Inflammatory macrophage treated with lipopolysaccharide for 1 hour (primary cell): Measurements from ENCODE around the gene TRPM5.
A peak's percentile ranks its signal among the peaks of the same experiment; 100 is the strongest.

ENCODE experiments used
- DNase-seq, 2 donors: peaks; one replicate each; pipeline ENCODE4 v3.0.0-alpha.2; 2020 to 2022

Gene TRPM5

DNA sequence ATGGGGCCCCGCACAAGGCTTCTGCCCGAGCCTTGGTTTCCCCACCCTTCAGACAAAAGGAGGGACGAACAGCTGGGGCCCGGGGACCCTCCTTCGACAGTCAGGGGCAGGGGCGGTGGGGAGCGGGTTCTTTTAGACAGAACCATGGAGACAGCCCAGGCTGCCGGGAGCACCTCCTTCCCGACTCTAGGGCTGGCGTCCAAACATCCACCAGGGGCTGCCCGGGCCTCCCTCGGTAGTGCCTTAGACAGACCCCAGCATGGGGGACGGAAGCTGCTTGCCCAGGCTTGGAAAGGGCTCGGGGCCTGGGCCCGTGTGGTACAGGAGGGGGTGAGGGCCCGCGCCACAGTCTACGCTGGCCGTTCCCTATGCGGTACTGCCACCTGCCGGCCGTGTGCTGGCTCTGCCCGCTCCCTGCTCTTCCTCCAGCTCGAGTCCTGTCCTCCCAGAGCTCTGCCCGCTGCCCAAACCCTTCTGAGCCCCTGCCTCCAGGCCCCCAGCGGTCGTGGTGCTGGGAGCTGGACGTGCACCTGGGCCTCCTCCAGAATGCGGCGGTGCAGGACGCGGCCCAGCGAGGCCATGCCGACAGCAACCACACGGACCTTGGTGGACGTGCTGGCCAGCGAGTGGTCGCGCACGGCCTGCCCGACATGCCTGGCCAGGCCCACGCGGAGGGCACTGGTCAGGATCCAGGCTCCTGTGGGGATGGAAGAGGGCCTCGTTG is 23.6 kb downstream of the TRPM5 start:
- DNase-seq: peak; percentile 51 to 86

DNA sequence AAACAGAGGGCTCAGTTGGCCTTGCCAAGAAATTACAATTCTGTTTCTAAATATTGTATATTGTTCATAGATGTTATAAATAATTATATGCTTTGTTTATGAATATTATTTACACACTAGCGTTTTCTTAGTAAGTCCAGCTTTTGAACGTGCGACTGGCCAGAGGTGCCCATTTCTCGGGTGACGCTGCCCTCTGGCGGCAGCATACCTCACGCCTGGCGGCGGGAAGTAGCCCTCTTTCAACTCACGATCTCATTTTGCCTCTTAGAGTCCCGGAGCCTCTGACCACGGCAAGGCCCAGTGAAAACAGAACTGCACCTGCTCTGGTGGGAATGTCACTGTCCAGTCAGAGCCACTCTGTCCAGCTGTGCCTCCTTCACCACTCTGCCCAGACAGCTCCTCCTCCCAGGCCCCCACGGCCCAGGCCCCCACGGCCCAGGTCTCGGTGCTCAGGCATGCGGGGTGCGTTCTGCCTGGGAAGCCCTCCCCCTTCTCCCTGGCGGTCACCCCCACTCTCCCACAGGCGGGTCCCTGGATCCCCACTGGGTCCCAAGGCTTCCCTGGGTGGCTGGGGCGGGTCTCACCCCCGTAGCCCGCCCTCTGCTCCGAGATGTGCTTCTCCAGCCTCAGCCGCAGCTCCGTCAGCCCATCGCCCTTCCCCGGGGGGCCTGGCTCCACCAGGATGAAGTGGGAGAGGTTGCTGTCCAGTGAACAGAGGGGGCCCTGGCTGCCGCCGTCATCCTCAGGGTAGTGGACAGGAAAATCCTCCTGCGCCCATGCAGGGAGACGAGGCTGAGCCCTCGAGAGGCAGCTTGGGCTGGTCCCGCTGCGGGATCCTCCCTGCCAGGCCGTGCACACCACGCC is 24.4 kb downstream of the TRPM5 start:
- peak; percentile 61 to 87 for DNase-seq

DNA sequence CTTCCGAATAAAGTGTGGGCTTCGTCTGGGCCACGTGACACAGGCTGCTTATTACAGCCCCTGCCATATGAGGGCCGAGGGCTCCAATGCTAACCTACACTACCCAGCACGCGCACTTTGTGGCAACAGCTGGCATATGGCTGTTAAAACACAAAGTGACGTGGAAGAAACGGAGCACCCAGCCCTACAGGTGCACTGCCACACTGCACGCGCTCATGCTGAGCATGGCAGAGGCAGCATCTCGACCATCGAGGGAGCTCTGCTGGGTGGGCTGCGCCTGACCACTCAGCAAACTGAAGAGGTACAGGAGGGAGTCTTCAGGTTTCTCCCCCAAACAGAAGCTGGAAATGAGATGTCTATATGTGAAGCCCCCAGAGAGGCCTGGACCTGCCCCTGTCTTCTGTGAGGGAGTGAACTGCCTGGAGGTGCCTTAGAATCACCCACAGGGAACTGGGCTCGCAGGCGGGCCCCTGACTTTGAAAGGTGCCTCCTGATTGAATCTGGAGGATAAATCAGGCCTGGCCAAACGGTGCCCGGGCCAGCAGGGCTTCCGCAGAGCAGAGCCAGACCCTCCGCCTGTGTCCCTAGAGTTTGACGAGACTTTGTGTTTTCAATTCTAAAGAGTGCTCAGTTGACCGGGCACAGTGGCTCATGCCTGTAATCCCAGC is 25.5 kb downstream of the TRPM5 start:
- DNase-seq: no peak

DNA sequence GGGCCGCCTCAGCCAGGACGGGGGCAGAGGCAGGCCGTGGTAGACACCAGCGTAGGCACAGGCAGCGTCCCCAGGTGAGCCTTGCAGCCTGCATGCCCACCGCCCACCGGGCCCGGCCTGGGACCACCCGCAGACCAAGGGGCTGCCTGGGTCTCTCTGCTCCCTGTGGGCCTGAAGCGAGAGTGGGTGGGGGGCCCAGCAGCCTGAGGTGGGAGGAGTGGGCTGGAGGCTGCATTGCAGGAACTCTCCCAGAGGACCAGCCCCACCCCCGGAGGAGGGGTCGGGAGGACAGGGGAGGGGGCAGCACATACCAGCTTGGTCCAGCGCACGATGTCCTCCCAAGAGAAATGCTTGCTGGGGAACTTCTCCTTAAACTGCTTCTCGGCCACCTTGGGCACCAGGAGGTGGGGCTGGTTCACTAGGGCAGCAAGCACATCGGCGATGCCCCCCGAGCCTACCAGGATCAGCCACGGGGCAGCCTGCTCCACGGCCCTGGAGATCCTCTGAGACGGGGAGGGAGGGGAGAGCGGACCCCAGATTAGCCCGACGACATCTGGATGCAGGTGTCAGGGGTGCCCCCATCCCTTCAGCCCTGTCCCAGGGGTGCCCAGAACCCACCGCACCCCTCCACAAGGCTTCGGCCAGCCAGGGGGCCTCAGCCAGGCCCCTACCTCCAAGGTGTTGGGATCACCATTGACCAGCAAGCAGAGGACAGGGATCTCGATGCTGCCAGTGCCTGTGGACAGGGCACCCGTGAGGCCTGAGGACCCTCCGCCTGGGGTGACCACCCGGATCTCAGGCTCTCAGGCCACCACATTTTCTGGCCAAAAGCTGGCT is 26.2 kb downstream of the TRPM5 start:
- no peak for DNase-seq

DNA sequence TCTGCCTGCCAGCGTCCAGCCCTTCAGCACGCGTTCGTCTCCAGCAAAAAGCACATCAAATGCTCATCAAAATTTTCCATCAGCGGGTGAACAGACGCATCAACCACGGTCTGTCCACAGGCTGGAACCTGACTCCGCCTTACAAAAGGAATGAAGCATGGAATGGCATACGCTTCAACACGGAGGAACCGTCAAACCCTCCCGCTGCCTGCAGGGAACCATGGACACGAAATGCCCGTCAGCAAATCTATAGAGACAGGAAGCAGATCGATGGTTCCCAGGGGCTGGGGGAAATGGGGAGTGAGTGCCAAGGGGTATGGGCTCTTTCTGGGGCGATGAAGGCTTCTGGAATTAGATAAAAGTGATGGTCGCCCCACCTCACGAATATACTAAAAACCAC is 27.5 kb downstream of the TRPM5 start:
- DNase-seq: no peak

DNA sequence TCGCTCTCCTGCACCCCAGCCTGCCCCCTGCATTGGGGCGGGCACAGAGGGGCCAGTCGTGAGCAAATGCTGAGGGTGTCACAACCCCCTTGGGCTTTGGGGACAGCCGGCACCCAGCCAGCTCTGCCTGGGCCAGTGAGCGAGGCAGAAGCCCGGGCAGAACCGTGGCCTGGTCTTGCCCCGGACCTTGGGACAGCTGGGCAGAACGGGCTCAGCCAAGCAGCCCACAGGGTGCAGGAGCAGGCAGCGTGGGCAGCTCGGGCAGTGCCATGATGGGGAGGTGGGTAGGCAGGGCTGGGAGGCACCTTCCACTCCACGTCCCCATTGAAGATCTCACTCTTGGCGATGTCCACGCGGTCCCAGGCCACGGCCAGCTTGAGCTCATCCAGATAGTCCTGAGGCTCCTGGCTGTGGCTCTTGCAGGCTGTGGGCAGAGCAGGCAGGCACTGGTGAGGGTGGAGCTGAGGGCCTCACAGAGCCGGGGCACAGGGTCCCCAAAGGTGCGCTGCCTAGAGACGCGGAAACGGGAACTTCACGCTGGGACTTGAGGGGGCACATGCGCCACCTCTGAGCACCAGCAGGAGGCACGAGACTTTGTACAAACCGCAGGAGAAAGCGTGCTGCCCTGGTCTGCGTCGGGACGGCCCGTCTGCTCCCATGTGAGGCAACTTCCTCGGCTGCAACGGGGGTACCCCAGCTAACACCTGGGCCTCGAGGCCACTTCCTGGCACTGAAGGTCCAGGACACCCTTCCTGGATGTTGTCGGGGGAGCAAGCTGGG is 28.5 kb downstream of the TRPM5 start:
- DNase-seq: no peak

DNA sequence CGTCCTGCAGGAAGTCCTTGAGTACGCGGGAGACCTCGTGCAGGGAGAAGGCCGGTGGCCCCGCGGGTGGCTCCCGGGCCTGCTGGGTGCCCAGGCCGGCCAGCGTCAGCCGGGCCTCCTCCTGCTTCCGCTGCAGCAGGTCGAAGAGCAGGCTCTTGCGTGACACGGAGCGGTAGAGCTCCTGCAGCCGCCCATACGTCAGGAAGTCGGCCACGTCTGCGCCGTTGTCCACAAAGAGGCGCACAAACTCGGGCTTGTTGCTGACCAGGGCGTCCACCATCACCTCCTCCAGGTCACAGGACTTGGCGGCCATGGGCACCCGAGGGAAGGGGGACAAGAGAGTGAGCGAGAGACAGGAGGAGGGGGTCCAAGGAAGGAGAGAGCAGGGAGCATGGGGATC is 29.1 kb downstream of the TRPM5 start:
- DNase-seq: no peak

DNA sequence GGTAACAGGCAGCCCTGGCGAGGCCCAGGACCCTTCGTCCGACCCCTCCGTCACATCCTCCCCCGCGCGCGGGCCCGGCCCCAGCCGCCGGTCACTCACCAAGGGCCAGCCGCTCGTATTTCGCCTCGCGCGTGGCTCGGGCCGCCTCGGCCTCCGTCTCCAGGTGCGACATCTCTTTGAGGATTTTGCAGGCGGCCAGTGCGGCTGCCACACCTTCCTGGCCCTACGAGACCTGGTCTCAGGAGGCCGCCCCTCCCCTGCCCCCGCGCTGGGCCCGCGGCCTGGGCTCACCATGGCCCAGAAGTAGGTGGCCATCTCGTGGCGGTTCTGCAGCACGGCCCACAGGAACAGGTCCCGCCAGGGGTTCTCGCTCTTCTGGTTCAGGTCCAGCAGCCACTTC is 29.7 kb downstream of the TRPM5 start:
- no peak for DNase-seq

DNA sequence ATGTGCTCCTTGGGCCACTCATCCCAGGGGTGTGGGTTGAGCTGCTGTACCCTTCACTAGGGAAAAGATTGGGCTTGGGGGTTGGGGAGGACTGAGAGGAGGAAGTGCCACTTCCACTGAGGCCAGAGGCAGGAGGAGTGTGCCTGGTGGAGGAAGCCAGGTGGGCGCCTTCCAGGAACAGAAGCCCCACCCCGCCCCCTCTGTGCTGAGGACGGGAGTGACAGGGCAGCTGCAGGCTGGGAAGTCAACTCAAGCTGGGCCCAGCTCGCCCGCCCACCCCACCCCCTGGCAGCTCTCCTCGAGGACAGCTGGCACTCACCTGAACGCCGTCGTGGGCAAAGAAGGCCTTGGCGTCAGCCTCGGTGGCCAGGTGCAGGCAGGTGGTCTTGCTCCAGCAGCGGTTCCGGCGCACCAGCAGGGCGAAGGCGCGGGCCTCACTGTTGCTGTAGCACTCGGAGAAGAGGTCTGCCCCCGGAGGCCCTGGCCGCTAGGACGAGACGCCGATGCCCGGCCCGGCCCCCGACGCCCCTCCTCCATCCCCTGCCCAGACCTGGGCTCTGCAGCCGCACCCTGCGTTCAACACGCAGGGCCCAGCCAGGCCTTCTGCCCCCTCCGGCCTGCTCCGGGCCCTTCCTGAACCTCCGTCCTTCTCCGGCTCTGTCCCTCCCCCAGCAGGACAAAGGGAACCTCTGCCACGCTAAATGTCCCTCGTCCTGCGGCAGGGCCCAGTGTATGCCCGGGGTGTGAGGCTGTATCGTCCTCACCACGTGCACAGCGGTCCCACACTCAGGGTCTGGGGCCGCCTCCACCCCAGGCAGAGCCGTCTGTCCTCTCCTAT is 30.4 kb downstream of the TRPM5 start:
- DNase-seq: no peak

DNA sequence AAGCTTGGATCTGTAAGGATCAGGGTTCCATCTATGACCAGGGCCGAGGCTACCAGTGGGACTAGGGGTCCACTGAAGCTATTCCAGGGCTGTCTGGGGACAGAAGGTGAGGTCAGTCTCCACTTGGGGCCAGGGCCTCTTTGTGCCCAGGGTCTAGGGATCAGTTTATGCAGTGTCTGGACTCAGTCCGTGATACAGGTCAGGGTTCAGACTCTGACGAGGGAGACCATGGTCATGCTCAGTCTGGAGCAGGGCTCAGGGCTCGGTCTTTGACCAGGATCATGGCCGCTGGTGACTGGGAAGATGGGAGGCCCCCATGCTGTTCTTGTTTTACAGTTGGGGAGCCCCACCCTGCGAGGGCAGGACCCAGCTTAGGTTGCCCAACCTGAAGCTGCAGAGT is 32.0 kb downstream of the TRPM5 start:
- DNase-seq: no peak

DNA sequence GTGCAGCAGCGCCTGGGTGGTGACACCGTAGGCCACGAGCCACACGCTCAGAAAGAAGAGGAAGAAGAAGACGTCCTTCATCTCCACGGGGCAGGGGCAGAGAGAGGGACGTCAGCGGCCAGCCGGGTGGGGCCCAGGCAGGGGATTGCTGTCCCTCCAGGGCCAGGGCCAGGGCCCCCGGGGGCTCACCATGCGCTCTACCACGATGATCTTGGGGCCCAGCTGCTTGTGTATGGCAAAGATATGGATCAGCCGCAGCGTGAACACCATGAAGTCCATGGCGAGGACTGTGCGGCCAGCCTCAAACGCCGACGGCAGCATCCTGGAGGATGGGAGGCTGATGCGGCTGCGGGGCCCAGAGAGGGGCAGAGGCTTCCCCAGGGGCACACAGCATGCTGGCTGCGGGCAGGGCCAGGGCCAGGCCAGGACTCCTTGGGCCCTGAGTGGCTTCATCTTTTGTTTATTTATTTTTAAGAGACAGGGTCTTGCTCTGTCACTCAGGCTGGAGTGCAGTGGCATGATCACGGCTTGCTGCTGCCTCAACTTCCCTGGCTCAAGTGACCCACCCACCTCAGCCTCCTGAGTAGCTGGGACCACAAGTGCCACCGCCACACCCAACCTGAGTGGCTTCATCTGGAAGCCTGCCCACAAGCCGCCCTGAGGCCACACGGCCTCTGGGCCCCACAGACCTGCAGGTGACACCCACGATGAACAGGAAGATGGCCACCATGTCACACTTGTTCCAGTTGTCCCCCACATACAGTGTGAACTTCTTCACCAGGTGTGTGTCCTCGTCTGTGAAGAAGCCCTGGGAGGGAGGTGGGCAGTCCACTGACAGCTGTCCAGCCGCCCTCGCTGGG is 32.6 kb downstream of the TRPM5 start:
- DNase-seq: no peak

DNA sequence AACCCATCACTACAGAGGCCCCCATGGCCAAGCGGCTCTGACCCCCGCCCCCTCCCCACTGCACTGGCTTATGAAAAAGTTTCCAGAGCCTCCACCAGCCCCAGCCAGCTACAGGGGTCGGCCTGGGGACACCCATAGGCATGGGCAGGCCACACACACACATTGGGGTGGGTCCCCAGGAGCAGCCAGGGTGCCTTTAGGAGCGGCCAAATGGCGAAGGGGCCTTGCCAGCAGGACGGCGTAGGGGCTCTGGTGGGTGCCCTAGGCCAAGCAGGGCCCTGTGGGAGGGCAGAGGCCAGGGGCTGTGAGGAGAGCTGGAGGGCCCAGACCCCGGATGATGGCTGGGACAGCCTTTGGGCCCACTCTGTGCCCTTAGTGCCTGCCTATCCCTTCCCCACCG is 33.7 kb downstream of the TRPM5 start:
- no peak for DNase-seq

DNA sequence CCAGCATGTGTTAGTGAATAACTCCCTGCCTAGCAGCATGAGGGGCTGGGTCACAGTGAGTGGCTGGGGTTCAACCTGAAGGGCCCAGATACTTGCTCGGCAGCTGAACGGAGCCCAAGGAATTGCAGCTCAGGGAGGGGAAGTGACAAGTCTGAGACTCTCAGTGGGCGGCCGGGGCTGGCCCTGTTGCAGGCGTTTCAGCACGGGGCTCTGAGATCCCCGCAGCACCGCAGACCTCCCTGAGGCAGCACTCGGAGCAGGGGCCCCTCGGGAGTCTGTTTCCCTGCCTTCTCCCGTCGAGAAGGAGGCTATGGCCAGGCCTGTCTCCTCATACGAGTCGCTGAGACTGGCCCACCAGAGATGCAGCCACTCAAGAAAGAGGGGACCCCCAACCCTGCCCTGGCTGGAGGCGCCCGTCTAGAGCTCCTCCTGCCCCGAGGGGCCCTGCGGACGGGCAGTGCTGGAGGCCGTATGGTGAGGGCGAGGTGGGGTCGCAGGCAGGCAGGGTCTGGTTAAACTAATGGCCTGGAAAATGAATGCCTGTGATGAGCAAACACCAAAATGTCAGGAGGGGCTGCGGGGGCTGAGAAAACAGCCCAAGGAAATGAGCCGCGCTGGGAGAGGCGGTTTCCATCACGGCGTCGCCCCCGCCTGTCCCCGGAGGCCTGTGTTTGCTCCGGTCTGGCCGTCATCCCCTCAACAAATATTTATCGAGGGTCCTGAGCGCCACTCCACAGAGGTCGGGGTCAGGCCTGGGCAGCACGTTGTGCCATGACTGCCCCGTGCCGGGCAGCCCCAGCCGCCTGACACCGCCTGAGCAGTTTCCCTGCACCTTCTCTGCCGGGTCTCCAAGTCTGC is 34.5 kb downstream of the TRPM5 start:
- peak; percentile 9 to 30 for DNase-seq

DNA sequence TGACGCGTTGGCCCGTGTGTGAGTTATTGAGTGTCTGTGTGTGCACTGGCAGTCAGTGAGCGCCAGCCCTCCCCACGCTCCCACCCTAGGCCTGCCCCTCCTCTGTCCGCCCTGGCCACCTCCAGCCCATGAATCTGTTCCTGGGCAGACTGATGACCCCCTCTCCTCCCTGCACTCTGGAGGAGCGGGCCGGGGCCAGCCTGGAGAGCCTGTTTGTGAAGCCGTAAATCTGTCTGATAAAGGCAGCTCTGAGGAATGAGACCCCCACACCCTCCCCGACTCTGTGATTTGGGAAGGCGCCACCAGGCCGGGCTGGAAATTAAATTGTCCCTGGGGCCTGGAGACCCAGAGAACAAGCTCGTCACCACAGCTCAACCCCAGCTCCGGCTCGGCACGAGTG is 35.2 kb downstream of the TRPM5 start:
- no peak for DNase-seq

DNA sequence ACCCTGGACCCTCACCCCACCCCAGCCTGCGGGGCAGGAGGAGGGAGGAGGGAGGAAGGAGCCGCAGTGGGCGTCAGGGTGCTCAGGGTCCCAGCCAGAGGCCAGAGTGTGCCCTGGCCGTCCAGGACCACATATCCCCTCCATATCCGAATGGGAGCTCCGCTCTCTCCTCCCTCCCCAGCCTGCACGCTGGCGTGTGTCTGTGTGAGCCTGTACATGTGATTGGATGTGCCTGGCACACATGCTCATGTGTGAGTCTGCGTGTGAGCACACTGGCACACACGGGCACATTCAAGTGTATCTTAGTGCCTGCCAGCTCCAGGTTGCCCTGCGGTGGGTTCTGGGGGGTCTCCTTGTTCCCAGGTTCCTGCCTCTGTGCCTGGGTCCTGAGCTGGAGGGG is 35.6 kb downstream of the TRPM5 start:
- DNase-seq: no peak

DNA sequence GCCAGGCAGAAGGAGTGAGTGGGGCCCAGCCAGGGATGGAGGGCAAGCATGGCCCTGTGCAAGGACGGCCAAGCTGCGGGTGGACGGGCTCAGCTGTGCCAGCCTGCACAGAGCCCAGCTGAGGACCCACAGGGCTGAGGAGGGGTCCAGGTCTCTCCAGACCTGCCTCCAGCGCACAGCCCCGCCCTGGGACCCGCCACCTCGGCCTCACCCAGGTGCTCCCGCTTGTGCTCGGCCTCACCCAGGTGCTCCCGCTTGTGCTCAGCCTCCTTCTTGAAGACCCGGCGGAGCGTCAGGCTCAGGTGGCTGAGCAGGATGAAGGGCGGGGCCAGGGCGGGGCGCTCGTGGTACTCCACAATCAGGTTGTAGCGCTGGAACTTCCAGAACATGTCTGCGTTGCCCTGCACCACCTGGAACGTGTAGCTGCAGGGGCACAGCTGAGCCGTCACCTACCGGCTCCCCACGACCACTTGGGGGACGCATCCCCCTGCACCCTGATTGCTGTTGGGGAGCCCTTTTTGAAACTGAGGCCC is 37.4 kb downstream of the TRPM5 start:
- no peak for DNase-seq

DNA sequence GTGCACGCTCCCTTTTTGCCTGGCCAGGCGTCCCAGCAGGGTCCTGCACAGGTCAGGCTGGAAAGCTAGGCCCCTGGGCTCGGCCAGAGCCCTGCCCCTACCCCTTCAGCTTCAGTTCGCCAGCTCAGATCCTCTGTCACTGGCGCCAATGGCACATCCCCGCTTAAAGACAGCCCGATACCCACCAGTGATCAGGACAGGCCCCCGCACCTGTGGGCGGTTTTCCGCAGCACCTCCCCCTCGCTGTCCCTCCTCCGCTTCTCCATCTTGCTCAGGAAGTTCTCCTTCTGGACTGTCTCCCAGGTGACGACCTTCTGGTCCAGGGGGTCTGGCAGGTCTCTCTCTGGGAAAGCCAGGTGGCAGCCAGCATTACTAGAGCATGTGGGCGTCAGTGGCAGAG is 37.9 kb downstream of the TRPM5 start:
- no peak for DNase-seq

DNA sequence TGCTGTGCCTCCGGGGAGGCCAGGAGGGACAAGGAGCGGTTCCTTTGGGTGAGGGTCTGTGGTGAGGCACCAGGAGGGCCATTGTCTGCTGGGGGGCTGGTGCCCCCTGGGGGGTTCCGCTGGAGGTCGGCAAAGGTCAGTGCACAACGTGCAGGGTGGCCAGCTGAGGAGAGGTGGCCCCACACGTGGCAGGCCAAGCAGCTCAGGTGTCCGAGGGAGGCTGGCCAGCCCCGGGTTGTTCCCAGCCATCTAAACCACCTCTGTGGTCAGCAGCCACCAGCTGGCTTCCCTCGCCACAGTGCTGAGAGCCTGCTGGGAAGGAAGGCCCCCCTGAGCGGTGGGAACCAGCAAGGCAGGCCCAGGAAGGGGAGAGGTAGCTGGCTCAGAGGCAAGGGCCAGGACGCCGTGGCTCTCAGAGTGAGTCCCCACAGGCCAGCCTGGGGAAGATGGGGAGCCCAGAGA is 39.5 kb downstream of the TRPM5 start:
- DNase-seq: no peak
